Large intestine (tissue), 3 donors: ENCODE results near the gene TCF7L1. TPM values are rescaled to one million over a fixed set of nuclear protein-coding genes. Genes with fewer than 3 reads are reported as not detected.

Experiments used
- DNase-seq, 2 donors: peaks; one replicate each; pipeline versions ENCODE4 v3.0.0 to v3.0.0-alpha.2; 2013
- H3K27ac ChIP-seq: one replicate; pipeline ENCODE4 v1.5.1; 2013; ENCODE audit warnings: low read length
- H3K27me3 ChIP-seq: 2 replicates; pipeline ENCODE4 v1.6.1; 2013; ENCODE audit warnings: low read length; ENCODE audit not compliant: control insufficient read depth, insufficient read depth
- H3K36me3 ChIP-seq: 2 replicates; pipeline ENCODE4 v1.6.1; 2013; ENCODE audit warnings: low read length; ENCODE audit not compliant: control insufficient read depth, insufficient read depth
- H3K4me1 ChIP-seq: one replicate; pipeline ENCODE4 v1.6.1; 2013; ENCODE audit warnings: low read length; ENCODE audit not compliant: control insufficient read depth, insufficient read depth
- H3K4me3 ChIP-seq: one replicate; pipeline ENCODE4 v1.5.1; 2013; ENCODE audit warnings: low read length
- H3K9me3 ChIP-seq: one replicate; pipeline ENCODE4 v1.6.1; 2013; ENCODE audit warnings: mild to moderate bottlenecking, low read depth, low read length, moderate library complexity; ENCODE audit not compliant: control insufficient read depth
- WGBS: methylation state at CpG from one replicate; pipeline ENCODE4 v1.1.5; 2013; ENCODE audit warnings: low lambda C conversion rate; ENCODE audit not compliant: insufficient coverage; 5-methylcytosine and 5-hydroxymethylcytosine counted together
- polyA plus RNA-seq: library from polyadenylated mRNA; unstranded; fragments of 120-200 nt; gene quantifications from one replicate; pipeline ENCODE4 v1.2.1, GENCODE V29; 2013

The TCF7L1 gene
- polyA plus RNA-seq, 1 donor = 23.1 TPM

DNA sequence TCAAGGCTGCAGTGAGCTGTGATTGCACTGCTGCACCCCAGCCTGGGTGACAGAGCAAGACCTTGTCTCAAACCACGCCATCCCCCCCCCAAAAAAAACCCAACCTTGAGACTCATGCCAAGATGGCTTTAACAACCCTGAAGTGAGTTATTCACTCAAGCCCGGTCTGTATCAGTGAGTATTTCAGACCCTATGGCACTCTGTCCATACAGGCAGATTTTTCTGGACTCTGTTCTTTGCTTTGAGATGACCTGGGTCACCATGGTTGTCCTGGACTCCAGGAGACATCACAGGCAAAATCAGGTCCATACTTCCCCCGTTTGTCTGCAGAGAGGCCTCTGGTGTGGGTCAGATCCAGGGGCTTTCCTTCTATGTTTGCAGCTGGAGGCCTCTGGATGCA, 102.9 kb downstream of the TCF7L1 start:
- Histone ChIP-seq H3K4me1 (no peaks in the 10 kb centered on the region), H3K27me3 (no peaks in the 10 kb centered on the region), H3K27ac (no peak overlapping the region), H3K9me3 (no peaks in the 10 kb centered on the region), H3K4me3 (no peak overlapping the region), H3K36me3 (no peaks in the 10 kb centered on the region)
- no peak for DNase-seq
- no CpG with 5 or more reads among the region's 3 CpGs for whole genome bisulfite sequencing

DNA sequence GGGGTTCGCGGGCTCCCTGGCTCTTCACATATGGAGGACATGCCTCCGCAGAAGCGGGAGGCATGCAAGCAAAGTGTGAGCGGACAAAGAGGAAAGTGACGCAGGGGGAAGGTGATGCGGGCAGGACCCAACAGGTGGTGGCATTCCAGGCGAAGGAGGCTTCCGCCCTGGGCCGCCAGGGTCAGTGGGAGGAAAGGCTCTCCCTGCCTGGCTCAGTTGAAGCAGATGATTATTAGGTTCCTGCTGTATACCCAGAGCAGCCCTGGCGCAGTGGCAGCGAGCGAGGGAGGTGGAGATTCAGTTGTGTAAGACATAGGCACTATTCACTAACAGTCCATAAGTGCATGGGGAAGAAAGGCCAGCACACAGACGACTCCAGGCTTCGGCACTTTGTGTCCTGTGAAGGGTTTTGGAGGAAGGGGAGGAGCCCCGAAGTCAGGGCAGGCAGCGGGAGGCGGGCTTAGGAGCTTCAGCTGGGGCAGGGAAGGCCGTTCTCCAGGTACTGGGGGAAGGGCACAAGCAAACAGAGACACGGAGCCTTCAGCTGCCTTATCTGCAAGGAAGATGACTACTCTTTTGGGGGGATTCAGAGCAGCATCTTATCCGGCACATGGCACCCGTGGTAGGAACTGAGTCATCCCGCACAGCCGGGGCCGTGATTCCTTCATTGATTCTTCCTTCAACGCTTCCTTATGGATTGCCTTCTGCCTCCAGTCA, 104.8 kb downstream of the TCF7L1 start:
- Histone ChIP-seq H3K4me1 (no peaks in the 10 kb centered on the region), H3K36me3 (no peaks in the 10 kb centered on the region), H3K27ac (no peak overlapping the region), H3K9me3 (no peaks in the 10 kb centered on the region), H3K4me3 (no peak overlapping the region), H3K27me3 (no peaks in the 10 kb centered on the region)
- WGBS = no CpG with 5 or more reads among the region's 26 CpGs
- no peak for DNase-seq

DNA sequence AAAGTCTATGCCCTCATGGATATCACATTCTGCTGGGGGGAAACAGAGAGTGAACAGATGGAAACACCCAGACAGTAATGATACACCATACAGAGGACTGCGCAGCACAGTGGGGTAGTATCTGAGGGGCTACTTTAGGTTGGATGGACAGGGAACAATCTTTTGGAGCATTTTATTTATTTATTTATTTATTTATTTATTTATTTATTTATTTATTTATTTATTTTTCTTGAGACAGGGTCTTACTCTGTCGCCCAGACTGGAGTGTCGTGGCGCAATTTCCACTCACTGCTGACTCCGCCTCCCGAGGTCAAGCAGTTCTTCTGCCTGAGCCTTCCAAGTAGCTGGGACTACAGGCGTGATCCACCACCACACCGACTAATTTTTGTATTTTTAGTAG, 105.4 kb downstream of the TCF7L1 start:
- H3K4me1 ChIP-seq = no peaks in the 10 kb centered on the region
- no peak for DNase-seq
- no peaks in the 10 kb centered on the region for H3K36me3 ChIP-seq
- H3K4me3 ChIP-seq = no peak overlapping the region
- no peaks in the 10 kb centered on the region for H3K27me3 ChIP-seq
- H3K27ac ChIP-seq = no peak overlapping the region
- no CpG with 5 or more reads among the region's 8 CpGs for WGBS
- H3K9me3 ChIP-seq = no peaks in the 10 kb centered on the region

DNA sequence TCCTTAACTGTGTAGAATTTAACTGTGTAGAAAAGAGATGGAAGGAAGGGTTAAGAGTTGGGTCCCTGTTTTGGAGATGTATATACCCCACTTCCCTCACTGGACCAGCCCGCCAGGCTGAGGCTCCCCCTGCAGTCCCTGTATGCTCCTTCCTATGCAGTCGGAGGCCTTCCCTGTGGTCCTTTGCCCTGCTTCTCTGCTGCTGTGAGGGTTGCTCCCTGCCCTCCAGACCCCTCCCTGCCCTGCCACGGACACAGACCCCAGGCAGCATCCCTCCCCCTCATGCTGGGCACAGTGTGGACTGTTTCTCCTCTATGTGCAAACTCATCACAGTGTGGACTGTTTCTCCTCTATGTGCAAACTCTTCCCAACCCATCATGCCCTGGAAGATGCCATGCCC, 105.9 kb downstream of the TCF7L1 start:
- Histone ChIP-seq H3K4me1 (no peaks in the 10 kb centered on the region), H3K27ac (no peak overlapping the region), H3K27me3 (no peaks in the 10 kb centered on the region), H3K36me3 (no peaks in the 10 kb centered on the region), H3K4me3 (no peak overlapping the region), H3K9me3 (no peaks in the 10 kb centered on the region)
- no CpG with 5 or more reads among the region's 3 CpGs for WGBS
- DNase-seq = no peak

DNA sequence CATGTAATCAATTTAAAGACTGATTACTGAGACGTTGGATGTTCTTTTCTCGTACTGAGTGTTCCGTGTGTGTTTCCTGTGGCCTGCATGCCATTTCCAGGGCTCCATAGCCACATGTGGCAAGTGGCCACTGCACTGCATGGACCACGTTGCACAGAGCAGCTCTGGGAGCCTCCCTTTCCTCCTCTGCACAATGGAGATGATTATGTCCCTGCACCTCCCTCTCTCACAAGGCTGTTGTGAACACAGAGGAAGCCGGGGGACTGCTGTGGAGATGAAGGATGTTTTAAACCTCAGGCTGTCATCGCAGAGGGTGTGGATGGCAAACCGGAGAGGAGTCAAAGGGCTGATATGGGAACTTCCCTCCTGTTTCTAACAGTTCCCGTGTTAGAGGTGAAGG, 106.9 kb downstream of the TCF7L1 start:
- no peaks in the 10 kb centered on the region for H3K4me1 ChIP-seq
- DNase-seq = no peak
- no peak overlapping the region for H3K4me3 ChIP-seq
- no peaks in the 10 kb centered on the region for H3K9me3 ChIP-seq
- no peaks in the 10 kb centered on the region for H3K27me3 ChIP-seq
- WGBS = no CpG with 5 or more reads among the region's 8 CpGs
- H3K27ac ChIP-seq = no peak overlapping the region
- H3K36me3 ChIP-seq = no peaks in the 10 kb centered on the region

DNA sequence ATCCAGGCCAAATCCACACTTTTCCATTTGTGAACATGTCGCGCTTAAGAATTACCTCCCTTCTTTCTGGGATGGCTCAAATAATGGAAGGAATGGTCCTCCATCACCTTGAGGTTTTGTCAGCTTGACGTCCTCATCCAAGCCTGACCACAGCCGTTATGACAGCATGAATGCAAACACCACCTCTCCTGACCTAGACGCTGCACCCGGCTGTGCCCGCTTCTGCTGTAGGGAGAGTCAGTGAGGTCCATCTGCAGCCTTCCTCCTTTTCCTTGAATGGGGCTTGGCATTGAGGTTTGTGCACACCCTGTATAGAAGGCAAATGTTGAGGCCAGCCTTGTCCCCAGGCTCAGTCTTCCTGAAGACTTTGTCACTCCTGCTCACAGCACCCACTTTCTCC, 109.1 kb downstream of the TCF7L1 start:
- Histone ChIP-seq H3K9me3 (no peaks in the 10 kb centered on the region), H3K36me3 (no peaks in the 10 kb centered on the region), H3K4me3 (no peak overlapping the region), H3K27ac (no peak overlapping the region), H3K4me1 (no peaks in the 10 kb centered on the region), H3K27me3 (no peaks in the 10 kb centered on the region)
- no CpG with 5 or more reads among the region's 7 CpGs for WGBS
- DNase-seq = no peak

DNA sequence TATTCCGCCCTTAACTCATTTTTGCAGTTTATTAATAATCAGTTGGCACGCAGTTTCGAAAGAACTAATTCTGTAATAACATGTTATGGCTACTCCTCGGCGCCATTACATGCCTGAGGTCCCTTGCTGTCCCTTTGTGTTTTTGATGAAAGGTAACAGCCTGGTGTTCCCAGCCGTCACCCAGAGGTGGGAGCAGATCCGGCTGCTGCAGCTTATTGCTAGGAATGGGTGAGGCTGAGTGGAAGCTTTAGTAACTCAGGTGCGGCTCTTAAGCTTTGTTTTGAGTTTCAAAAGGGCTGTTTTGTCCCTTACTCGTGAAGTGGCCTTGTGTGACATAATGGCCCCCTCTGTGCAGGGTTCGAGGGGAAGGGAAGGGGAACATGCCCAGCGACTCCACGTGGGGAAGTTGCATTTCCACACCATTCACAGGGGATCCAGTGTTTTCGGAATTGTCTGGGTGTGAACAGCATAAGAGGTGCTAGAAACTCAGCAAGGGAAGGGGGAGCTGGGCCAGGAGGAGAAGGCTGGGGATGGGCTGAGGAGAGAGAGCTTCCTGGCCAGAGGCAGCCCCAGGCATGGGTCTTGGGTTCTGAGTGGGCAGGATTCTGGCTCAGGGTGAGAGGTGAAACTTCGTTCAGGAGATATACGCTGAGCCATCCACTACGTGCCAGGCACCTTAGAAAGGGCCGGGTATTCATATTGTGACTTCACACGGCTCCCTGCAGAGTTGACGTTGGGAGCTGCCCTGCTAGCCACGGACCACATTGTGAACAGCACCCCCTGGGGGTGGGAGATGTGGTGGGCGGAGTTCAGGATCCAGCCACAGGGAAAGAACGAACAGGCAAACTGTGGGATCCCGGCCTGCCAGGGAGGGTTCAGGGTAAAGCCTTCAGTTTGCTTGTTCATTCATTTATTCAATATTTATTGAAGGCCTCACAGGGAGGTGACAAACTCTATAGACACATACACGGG, 110.2 kb downstream of the TCF7L1 start:
- 100% methylated on average over 1 of the region's 24 CpGs for WGBS
- Histone ChIP-seq H3K27ac (no peak overlapping the region), H3K9me3 (no peaks in the 10 kb centered on the region), H3K36me3 (no peaks in the 10 kb centered on the region), H3K27me3 (no peaks in the 10 kb centered on the region), H3K4me3 (no peak overlapping the region), H3K4me1 (peaks cover 4% of the 10 kb centered on the region)
- peak; percentile 56 to 61 for DNase-seq

DNA sequence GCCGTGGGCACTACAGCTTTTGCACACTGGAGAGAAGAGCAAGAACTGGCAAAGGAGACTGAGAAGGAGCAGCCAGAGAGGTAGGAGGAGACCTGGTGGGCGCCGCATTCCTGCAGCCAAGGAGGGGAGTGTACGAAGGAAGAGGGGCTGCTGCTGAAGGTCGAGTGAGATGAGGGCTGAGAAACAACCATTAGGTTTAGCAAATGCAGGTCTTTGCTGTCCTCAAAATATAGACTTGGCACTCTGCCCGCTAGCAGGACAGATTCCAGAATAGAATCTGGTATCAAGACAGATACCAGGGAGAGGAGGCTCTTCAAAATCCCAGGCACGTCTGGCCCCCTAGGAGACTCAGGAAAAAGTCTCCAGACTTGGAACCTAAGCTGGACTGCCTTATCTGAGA, 111.6 kb downstream of the TCF7L1 start:
- no CpG with 5 or more reads among the region's 7 CpGs for WGBS
- Histone ChIP-seq H3K4me3 (no peak overlapping the region), H3K9me3 (no peaks in the 10 kb centered on the region), H3K27ac (no peak overlapping the region), H3K4me1 (peaks cover 17% of the 10 kb centered on the region), H3K36me3 (no peaks in the 10 kb centered on the region), H3K27me3 (no peaks in the 10 kb centered on the region)
- DNase-seq = no peak

DNA sequence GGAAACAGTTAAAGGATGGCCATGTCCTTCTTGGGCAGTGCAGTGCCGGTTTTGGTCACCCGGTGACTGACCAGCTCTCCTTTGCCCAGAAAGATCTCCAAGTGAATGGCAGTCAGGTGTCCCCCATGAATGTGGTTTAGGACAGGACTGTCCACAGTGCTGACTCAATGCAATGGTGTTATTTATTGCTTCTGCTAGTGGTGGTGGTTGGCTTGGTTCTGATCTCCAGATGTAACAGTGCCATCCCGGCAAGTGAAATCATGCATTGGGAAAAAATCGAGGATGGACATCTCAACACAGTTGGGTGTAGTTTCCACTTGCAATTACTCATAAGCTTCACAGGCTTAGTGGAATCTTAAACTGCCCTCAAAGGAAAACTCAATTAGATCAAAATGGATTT, 112.7 kb downstream of the TCF7L1 start:
- Histone ChIP-seq H3K27ac (no peak overlapping the region), H3K9me3 (no peaks in the 10 kb centered on the region), H3K36me3 (no peaks in the 10 kb centered on the region), H3K4me3 (no peak overlapping the region), H3K4me1 (peaks cover 17% of the 10 kb centered on the region), H3K27me3 (no peaks in the 10 kb centered on the region)
- no CpG with 5 or more reads among the region's 4 CpGs for WGBS
- no peak for DNase-seq

DNA sequence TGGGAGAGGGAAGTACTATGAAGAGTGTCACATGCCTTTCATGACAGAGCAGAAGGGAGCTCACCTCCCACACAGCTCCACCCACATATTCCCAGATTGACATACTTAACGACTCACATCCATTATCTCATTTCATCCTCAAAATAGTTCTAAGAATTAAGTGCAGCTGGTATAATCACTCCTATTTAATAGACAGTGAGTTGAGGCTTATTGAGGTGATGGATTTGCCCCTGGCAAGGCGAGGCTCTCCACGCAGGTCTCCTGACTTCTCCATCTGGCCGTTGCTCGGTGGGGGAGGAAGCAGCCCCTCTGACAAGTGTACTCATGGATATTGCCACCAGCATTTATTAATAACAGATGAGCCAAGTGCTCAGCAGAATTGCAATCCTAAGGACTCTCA, 113.2 kb downstream of the TCF7L1 start:
- no CpG with 5 or more reads among the region's 5 CpGs for WGBS

More for the DNA sequence above, 113.2 kb downstream of the TCF7L1 start:
- peaks cover 17% of the 10 kb centered on the region for H3K4me1 ChIP-seq
- H3K9me3 ChIP-seq = no peaks in the 10 kb centered on the region
- DNase-seq = no peak
- H3K27ac ChIP-seq = no peak overlapping the region
- no peak overlapping the region for H3K4me3 ChIP-seq
- H3K36me3 ChIP-seq = no peaks in the 10 kb centered on the region
- no peaks in the 10 kb centered on the region for H3K27me3 ChIP-seq
